Forelimb muscle (tissue), 1 donor: ENCODE measurements around the gene CACNA1D. TPM values are rescaled to one million over a fixed set of nuclear protein-coding genes. Genes with fewer than 3 reads are reported as not detected.

Experiments
- DNase-seq: peaks from one replicate; pipeline ENCODE4 v3.0.0-alpha.2; 2013; ENCODE audit warnings: low read depth
- polyA plus RNA-seq: library from polyadenylated mRNA; unstranded; fragments of 120-200 nt; gene quantifications from one replicate; pipeline ENCODE4 v1.2.1, GENCODE V29; 2013; ENCODE audit not compliant: insufficient read length

CACNA1D gene
- polyA plus RNA-seq, 1 donor, result 1.4 TPM

- DNase-seq, result no peak
Observed at GRCh38 chr3:53495520-53496391, 1.3 kb downstream of the CACNA1D start.

- DNase-seq, result no peak
Observed at GRCh38 chr3:53496392-53496670, 1.9 kb downstream of the CACNA1D start.

GRCh38 chr3:53496984-53497383 lies 2.6 kb downstream of the CACNA1D start:
- no peak for DNase-seq

GRCh38 chr3:53498806-53499641 lies 4.6 kb downstream of the CACNA1D start:
- DNase-seq, result no peak

GRCh38 chr3:53500165-53500777 lies 5.9 kb downstream of the CACNA1D start:
- DNase-seq, result no peak

- DNase-seq, result no peak
Observed at GRCh38 chr3:53501178-53501577, 6.8 kb downstream of the CACNA1D start.

GRCh38 chr3:53502737-53503136 lies 8.3 kb downstream of the CACNA1D start:
- no peak for DNase-seq

- DNase-seq, result no peak
Observed at GRCh38 chr3:53503195-53503594, 8.8 kb downstream of the CACNA1D start.

GRCh38 chr3:53506110-53506762 lies 11.8 kb downstream of the CACNA1D start:
- DNase-seq, result no peak

- DNase-seq, result no peak
Observed at GRCh38 chr3:53506763-53507145, 12.3 kb downstream of the CACNA1D start.

GRCh38 chr3:53509494-53509893 lies 15.1 kb downstream of the CACNA1D start:
- no peak for DNase-seq

GRCh38 chr3:53510508-53510907 lies 16.1 kb downstream of the CACNA1D start:
- no peak for DNase-seq

GRCh38 chr3:53511246-53511645 lies 16.8 kb downstream of the CACNA1D start:
- no peak for DNase-seq

GRCh38 chr3:53513556-53514190 lies 19.3 kb downstream of the CACNA1D start:
- DNase-seq, result no peak

- DNase-seq, result no peak
Observed at GRCh38 chr3:53516339-53516738, 21.9 kb downstream of the CACNA1D start.

- DNase-seq, result no peak
Observed at GRCh38 chr3:53518495-53518981, 24.1 kb downstream of the CACNA1D start.

GRCh38 chr3:53519065-53519709 lies 24.8 kb downstream of the CACNA1D start:
- DNase-seq, result no peak

GRCh38 chr3:53523346-53523745 lies 28.9 kb downstream of the CACNA1D start:
- DNase-seq, result no peak

GRCh38 chr3:53524566-53524965 lies 30.2 kb downstream of the CACNA1D start:
- peak; percentile 17 for DNase-seq

GRCh38 chr3:53525765-53526703 lies 31.6 kb downstream of the CACNA1D start:
- peak; percentile 31 for DNase-seq
